H7 (cell line): ENCODE results near the gene HACD4. TPM values are rescaled to one million over a fixed set of nuclear protein-coding genes. Genes with fewer than 3 reads are reported as not detected.
"Not testable (repeated sequence)": the region's sequence is repeated elsewhere in the genome, so short reads cannot be mapped to it uniquely, and the experiment has no call there.

Experiments
- DNase-seq: peaks from one replicate; pipeline ENCODE4 v3.0.0; 2012
- H3K27me3 ChIP-seq: 2 replicates; pipeline ENCODE4 v1.6.0; 2011; ENCODE audit warnings: mild to moderate bottlenecking, low read length; ENCODE audit not compliant: control insufficient read depth, insufficient read depth
- H3K36me3 ChIP-seq: replicated peaks from 2 replicates; pipeline ENCODE4 v1.5.1; 2011; ENCODE audit warnings: low read length; ENCODE audit not compliant: control insufficient read depth, insufficient read depth
- H3K4me3 ChIP-seq: 2 replicates; pipeline ENCODE4 v1.5.1; 2011; ENCODE audit warnings: low read depth, mild to moderate bottlenecking, control low read depth, low read length, moderate library complexity; ENCODE audit not compliant: insufficient read depth
- total RNA-seq: library from RNA; depleted of rRNA; stranded (reverse); fragments of >200 nt; shearing (Covaris generic); gene quantifications from 2 replicates; pipeline ENCODE4 v1.2.3, GENCODE V29; 2014

Gene HACD4
- total RNA-seq, 1 experiment from 2014 or later, result 0.42 TPM

- Histone ChIP-seq H3K4me3 (no peak overlapping the region), H3K36me3 (peaks cover 7% of the 10 kb centered on the region), H3K27me3 (no peaks in the 10 kb centered on the region)
- DNase-seq, result no peak
Measured at GRCh38 chr9:20994486-20994885, 37.0 kb downstream of the HACD4 start.

DNA sequence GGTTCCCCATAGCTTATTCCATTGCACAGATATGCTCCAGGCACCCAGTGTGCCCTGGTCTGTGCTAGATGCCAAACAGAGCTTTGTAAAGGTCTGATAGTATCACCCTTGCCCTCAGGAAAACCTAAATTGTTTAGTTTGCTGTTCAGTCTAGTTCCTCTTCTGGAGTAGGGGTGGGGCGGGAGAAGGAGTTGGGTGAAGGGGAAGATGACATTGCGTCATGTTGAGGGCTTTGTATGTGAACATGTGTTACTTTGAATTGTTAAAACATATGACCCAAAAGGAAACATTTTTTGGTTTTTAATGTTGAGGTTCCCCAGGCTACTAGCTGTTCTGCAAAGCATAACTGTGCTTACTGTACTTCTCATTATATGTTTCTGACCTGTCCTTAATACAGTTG lies 40.6 kb downstream of the HACD4 start:
- H3K4me3 ChIP-seq, result no peak overlapping the region
- H3K36me3 ChIP-seq, result peaks cover 7% of the 10 kb centered on the region
- no peaks in the 10 kb centered on the region for H3K27me3 ChIP-seq
- DNase-seq, result no peak

DNA sequence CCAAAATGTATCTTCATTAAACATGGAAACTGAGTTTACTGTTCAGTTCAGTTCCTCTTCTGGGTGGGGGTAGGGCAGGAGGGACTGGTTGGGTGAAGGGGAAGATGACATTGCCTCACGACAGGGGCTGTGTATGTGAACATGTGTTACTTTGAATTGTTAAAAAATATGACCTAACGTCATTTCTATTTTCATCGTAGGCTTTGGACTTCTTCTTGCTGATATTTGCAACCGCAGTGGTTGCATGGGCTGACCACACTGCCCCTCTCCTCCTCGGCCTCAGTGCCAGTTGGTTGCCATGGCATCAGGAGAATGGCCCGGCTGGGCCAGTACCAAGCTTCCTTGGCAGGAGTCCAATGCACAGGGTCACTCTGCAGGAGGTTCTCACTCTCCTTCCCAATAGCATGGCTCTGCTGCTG lies 41.5 kb downstream of the HACD4 start:
- no peak overlapping the region for H3K4me3 ChIP-seq
- peaks cover 7% of the 10 kb centered on the region for H3K36me3 ChIP-seq
- DNase-seq, result no peak
- H3K27me3 ChIP-seq, result no peaks in the 10 kb centered on the region

GRCh38 chr9:20988671-20989315 lies 42.6 kb downstream of the HACD4 start:
- DNase-seq, result no peak
- no peaks in the 10 kb centered on the region for H3K27me3 ChIP-seq
- H3K36me3 ChIP-seq, result peaks cover 7% of the 10 kb centered on the region
- H3K4me3 ChIP-seq, result no peak overlapping the region

DNA sequence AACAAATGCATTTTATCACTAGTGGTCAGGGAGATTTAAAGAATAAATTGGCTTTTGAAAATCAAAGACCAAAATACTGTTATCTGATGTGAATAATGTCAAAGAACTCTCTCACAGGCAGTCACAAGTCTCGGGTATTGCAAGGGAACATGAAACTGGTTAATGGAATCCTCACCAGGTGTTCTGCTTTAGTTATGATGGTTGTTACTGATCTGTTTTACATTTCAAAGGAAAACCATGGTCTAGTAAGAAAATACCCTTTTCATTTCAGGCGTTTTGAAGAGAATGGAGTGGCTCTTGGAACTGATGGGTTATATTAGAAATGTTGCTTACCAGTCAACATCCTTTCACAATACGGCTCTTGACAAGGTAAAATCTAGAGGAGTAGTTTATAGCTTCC lies 43.4 kb downstream of the HACD4 start:
- peaks cover 7% of the 10 kb centered on the region for H3K36me3 ChIP-seq

GRCh38 chr9:20987521-20987920 lies 43.9 kb downstream of the HACD4 start:
- Histone ChIP-seq H3K4me3 (no peak overlapping the region), H3K36me3 (peaks cover 7% of the 10 kb centered on the region), H3K27me3 (no peaks in the 10 kb centered on the region)
- no peak for DNase-seq

More for the DNA sequence above, 43.4 kb downstream of the HACD4 start:
- DNase-seq, result no peak
- Histone ChIP-seq H3K27me3 (no peaks in the 10 kb centered on the region), H3K4me3 (no peak overlapping the region)

GRCh38 chr9:20985851-20986600 lies 45.4 kb downstream of the HACD4 start:
- Histone ChIP-seq H3K4me3 (no peak overlapping the region), H3K36me3 (peaks cover 7% of the 10 kb centered on the region), H3K27me3 (no peaks in the 10 kb centered on the region)
- no peak for DNase-seq

- H3K27me3 ChIP-seq, result no peaks in the 10 kb centered on the region
- DNase-seq, result no peak
- no peak overlapping the region for H3K4me3 ChIP-seq
- no peaks in the 10 kb centered on the region for H3K36me3 ChIP-seq
Measured at GRCh38 chr9:20984506-20984905, 46.9 kb downstream of the HACD4 start.

DNA sequence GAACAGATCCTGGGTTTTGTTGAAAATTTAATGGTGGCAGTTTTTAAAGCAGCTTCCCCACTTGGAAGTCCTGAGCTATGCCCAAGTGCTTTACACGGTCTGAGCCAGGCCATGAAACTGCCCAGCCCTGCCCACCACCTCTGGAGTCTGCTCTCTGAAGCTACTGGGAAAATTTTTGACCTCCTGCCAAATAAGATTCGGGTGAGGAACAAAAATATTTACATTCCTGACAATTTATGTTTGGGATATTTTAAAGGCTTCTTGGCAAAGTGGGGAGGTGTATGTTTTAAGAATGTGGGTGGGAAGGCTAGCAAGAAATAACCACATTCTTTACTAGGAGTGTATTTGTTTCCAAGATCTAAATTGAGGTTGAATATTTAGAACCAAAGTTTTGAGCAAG lies 50.0 kb downstream of the HACD4 start:
- DNase-seq, result no peak
- H3K36me3 ChIP-seq, result no peaks in the 10 kb centered on the region
- H3K4me3 ChIP-seq, result no peak overlapping the region

DNA sequence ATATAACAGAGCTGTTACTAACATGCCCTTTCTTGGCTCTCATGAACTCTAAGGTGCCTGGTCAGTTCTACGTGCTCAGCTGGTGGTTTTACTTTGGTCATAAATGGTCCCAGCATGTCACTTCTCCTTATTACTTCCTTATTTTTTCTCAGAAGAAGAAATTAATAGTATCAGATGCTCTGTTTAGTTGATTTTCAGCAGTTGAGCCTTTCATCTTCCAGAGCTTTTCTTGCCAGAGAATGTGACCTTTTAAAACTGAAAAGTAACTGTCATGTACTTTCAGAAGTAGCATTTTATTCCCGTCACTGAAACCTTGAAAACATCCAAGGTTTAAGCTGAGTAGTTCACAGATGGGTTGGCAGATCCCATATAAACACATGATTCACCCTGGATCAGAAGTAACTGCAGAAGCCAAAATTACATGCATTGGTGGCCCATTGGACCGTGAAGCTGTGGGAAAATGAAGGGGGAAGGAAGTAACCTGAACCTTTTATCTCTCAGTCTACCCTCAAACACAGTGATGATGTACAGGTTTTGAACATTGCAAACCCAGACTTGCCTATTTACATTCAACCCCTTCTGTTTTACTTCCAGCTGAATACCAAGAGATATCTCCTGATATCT lies 50.5 kb downstream of the HACD4 start:
- no peak for DNase-seq
- H3K4me3 ChIP-seq, result no peak overlapping the region
- no peaks in the 10 kb centered on the region for H3K27me3 ChIP-seq
- no peaks in the 10 kb centered on the region for H3K36me3 ChIP-seq

More for the DNA sequence above, 50.0 kb downstream of the HACD4 start:
- H3K27me3 ChIP-seq, result no peaks in the 10 kb centered on the region

GRCh38 chr9:20978249-20978648 lies 53.2 kb downstream of the HACD4 start:
- no peak for DNase-seq
- H3K4me3 ChIP-seq, result no peak overlapping the region
- H3K36me3 ChIP-seq, result no peaks in the 10 kb centered on the region
- H3K27me3 ChIP-seq, result no peaks in the 10 kb centered on the region

- not testable (repeated sequence) for DNase-seq, H3K4me3 ChIP-seq, H3K36me3 ChIP-seq, H3K27me3 ChIP-seq
Measured at GRCh38 chr9:20974191-20974938, 57.1 kb downstream of the HACD4 start.

DNA sequence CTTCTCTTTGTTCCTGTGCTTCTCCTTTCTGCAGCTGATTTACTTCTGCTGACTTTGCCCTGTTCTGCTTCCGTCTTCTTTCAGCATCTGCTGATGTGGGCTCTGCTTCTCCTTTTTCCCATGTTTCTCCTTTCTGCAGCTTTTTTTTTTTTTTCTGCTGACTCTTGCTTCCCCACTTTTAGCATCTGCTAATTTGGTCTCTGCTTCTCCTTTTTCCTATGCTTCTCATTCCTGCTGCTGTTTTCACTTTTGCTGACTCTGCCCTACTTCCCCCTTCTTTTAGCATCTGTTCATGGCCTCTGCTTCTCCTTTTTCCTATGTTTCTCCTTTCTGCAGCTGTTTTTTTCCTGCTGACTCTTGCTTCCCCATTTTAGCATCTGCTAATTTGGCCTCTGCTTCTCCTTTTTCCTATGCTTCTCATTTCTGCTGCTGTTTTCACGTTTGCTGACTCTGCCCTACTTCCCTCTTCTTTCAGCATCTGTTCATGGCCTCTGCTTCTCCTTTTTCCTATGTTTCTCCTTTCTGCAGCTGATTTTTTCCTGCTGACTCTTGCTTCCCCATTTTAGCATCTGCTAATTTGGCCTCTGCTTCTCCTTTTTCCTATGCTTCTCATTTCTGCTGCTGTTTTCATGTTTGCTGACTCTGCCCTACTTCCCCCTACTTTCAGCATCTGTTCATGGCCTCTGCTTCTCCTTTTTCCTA lies 58.0 kb downstream of the HACD4 start:
- DNase-seq, H3K4me3 ChIP-seq, H3K36me3 ChIP-seq, H3K27me3 ChIP-seq: not testable (repeated sequence)

GRCh38 chr9:20972684-20973083 lies 58.8 kb downstream of the HACD4 start:
- no peak for DNase-seq
- no peaks in the 10 kb centered on the region for H3K36me3 ChIP-seq
- no peaks in the 10 kb centered on the region for H3K27me3 ChIP-seq
- H3K4me3 ChIP-seq, result no peak overlapping the region
